Middle frontal gyrus (tissue), 1 donor: Measurements from ENCODE around the gene BBS9.

Source experiments
- DNase-seq: peaks from one replicate; pipeline ENCODE4 v3.0.0-alpha.2; 2015; ENCODE audit warnings: low spot score; ENCODE audit errors: extremely low spot score

Gene BBS9

GRCh38 chr7:33127085-33127484, 2.3 kb upstream of the BBS9 start:
- no peak for DNase-seq

DNA sequence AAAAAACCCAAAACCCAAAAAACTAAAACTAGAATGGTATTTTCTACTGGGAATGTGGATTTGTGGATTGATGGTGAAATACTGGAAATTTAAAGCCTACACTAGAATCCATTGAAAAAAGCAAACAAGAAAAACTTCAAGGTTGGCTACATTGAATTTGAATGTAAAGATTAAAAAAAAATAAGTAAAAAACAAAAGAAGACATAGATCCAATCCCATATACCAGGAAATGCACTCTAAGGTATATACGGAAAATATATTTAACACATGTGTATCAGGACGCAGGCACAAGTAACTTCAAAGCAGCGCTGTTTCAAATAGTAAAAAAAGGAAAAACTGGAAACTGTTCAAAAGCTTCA, 754 bp upstream of the BBS9 start:
- no peak for DNase-seq

DNA sequence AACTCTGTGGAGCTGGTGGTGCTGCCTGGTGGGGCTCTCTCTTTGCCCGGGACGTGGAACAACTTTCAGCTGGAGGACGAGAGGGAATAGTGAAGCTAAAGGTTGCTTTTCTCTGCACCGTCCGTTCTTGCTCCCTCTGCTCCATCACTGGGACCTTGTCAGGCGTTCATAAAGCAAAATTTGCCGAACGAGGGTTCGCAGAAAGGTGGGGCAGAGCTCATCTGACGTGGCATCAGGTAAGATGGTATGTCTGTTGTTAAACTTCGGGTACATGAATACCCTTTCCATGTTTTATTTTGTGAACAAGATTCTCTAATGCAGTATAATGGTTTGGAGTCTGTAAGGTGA, 416 bp downstream of the BBS9 start:
- no peak for DNase-seq

DNA sequence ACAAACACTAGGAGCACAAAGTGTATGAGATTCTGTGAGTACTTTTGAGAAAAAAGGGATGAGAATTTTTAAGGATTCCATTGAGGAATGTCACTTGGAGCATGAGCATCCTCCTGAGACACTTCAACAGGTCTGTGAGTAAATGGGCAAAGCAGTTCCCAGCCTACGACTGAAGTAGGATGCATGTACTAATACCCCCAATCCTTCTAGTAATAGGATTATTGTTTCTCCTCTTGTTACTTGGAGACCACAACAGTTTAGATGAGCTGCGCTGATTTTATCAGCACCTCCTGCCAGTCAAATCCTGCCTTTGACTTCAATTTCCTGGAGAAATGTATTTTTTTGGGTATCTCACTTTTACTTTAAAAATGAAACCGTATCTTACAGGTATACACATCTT, 820 bp downstream of the BBS9 start:
- no peak for DNase-seq

GRCh38 chr7:33137103-33137502, 7.7 kb downstream of the BBS9 start:
- DNase-seq = no peak

GRCh38 chr7:33142585-33142984, 13.2 kb downstream of the BBS9 start:
- DNase-seq = no peak

- no peak for DNase-seq
These were observed 14.8 kb downstream of the BBS9 start for GRCh38 chr7:33143996-33144718.

DNA sequence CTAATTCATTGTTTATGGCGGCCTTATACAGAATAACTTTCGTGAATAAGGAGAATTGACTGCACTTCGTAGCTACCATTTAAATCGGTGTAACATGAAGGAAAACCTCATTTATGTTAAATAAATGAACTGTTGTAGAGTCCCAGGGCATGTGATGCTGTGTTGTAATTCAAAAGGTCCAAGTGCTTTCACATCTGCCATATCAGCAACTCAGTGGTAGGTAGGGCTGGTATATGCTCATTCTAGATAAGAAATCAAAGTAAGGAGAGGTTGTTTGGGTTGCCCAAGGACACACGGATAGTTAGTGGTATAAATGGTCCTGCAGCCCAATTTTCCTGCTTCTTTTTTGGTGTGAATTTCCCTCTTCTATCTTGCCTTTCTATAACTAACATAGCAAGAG, 15.8 kb downstream of the BBS9 start:
- no peak for DNase-seq

DNA sequence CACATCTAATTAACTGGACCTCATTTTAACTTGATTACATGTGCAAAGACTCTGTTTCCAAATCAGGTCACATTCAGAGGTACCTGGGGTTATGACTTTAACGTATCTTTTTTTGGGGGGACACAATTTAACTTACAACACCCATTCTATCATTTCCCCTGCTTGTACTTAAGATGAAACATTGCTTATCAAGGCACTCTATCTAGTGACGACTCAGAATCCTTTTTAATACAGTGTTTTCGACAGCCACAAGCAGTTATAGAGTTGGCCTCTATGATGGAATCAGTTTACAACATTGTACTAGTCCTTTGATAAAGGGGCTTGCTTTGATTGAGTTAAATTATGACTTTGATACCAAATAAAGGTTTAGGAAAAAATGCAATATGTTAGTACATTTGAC, 22.7 kb downstream of the BBS9 start:
- DNase-seq = no peak

GRCh38 chr7:33155811-33156210, 26.4 kb downstream of the BBS9 start:
- DNase-seq = no peak

GRCh38 chr7:33156441-33156840, 27.1 kb downstream of the BBS9 start:
- DNase-seq = no peak

GRCh38 chr7:33157311-33157710, 27.9 kb downstream of the BBS9 start:
- no peak for DNase-seq

DNA sequence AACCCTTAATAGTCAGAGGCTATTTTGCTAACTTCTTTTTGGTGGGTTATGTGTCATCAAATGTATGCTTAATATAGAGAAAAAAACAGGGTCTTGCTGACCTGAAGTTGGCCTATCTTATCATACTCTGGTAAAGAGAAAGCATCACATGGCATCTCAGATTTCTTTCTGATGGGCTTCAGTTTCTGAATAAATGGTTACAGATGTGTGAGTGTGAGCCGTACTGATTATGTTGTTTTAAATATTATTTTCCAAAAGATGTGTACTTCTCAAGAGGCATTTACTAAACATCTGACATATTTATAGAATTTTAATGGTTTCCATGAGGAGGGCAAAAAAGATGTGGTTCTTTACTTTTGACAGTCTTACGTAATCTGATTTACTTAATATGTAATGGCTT, 28.4 kb downstream of the BBS9 start:
- no peak for DNase-seq

DNA sequence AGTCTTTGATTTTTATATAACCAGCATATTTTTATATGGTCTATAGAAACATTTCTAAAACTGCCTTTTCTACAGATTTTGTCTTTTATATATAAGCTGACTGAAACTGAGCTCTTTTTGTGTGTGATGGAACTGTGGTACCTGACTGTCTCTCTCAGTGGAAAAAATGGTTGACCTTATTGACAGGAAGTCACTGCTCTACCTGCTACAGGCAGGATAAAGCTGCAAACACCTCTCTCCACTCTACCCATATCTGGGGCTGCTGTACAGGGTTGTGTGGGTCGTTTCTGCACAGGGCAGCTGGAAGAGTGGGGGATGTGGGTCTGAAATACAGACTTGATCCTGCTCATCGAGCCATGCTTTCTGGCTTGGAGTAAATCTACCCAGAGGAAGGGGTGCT, 48.5 kb downstream of the BBS9 start:
- DNase-seq = no peak

- no peak for DNase-seq
These were observed 50.2 kb downstream of the BBS9 start for GRCh38 chr7:33179519-33179918.

DNA sequence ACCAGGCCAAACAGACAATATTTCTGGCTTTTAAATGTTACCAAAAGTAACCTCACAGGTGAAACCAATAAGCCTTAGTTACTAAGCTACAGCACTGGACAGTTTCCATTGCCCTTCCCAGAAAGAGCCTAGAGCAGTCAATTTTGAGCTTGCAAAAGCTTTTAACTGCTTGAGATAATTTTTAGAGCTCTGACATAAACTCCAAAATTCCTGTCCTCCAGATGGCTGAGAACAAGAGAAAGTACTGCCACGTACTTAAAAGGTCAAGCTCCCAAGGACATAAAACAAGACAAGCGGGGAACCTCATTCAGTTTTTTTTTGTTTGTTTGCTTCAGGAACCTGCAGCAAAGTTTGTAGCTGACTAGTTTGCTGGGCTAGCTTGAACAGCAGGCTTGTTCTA, 54.1 kb downstream of the BBS9 start:
- DNase-seq = no peak

DNA sequence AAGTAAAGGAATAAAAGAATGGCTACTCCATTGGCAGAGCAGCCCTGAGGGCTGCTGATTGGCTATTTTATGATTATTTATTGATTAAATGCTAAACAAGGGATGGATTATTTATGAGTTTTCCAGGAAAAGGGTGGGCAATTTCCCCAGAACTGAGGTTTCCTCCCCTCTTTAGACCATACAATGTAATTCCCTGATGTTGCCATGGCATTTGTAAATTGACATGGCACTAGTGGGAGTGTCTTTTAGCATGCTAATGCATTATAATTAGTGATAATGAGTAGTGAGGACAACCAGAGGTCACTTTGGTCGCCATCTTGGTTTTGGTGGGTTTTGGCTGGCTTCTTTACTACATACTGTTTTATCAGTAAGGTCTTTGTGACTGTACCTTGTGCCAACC, 55.5 kb downstream of the BBS9 start:
- DNase-seq = no peak

DNA sequence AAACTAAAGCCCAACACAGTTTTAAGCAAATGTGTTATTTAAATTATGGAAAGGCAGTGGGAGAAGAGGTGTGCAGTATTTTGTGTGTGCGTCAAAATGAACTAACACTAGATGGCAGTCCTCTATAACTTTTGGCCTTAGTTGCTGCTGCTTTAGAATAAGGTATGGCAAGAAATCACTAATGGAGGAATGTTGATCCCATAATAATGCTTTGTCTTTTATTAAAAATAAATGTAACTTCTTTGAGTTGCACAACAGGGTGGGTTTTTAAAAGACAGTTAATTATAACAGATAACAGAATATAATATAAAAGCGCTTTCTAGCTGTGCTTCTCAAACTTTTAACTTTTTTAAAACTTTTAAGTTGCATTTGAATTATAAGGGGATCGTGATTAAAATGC, 56.4 kb downstream of the BBS9 start:
- no peak for DNase-seq

GRCh38 chr7:33186192-33186591, 56.8 kb downstream of the BBS9 start:
- no peak for DNase-seq

- DNase-seq = no peak
These were observed 61.4 kb downstream of the BBS9 start for GRCh38 chr7:33190688-33191304.

- no peak for DNase-seq
These were observed 62.0 kb downstream of the BBS9 start for GRCh38 chr7:33191340-33191739.

DNA sequence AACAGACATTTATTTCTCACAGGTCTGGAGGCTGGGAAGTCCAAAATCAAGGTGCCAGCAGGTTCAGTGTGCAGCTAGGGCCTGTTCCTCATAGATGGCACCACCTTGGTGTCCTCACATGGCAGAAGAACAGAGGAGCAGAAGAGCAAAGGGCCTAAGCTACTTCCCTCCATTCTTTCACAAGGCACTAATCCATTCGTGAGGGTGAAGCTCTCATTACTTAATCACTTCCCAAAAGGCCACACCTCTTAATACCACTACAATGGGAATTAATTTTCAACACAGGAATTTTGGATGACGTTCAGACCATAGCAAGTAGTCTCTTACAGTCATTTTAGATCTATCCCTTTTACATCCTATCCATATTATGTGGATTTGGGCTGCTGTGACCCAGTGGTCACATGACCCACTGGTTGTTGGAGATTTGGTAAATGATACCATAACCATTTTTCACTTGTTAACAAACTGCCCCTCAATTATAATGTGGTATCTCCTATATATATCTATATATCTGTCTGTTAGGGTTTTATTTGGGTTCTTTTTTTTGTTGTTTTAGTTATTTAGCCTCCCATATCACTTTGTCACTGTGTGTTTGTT, 63.4 kb downstream of the BBS9 start:
- DNase-seq = no peak

DNA sequence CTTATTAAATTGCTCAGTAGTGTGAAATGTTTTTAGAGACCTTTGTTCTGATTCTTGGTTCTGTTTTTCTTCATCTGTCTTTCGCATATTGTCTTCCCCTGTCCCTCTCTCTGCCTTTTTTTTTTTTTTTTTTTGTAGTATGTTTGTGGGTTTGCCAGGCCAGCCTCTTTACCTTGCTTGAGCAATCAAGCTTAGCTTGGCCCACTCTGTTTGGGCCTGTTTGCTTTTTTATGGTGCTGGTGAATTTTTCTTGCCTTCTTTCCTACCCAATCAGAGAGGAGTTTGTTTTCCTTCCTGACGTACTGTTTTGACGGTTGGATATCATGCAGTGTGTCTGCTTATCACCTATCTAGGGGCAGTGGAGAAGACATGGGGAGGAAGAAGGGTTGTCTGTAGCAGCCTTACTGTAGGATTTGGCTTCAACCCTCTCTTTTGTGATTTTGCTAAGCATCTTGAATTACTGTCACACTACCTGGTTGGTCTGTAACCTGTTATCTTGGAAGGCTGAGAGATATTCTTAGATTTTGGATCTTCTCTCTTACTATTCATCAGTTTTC, 64.0 kb downstream of the BBS9 start:
- no peak for DNase-seq
